ENCODE data around the gene BLOC1S4. TPM values are rescaled to one million over a fixed set of nuclear protein-coding genes. Genes with fewer than 3 reads are reported as not detected.
A peak's percentile ranks its signal among the peaks of the same experiment; 100 is the strongest.

The BLOC1S4 gene
- polyA plus RNA-seq, 1 of the 3 experiments (the other 2 are of a cell fraction) = 22.1 TPM

GRCh38 chr4:6687947-6688878, 27.8 kb upstream of the BLOC1S4 start:
- H3K27ac ChIP-seq (ENCODE audit: low read depth in 2 of 2, low read length in 1 of 2) = peak overlapping the region in 1 of 2 experiments; percentile 85; a peak in 2 of 4 replicates
- H4K20me1 ChIP-seq (ENCODE audit: insufficient read depth) = no peaks in the 10 kb centered on the region
- DNase-seq = no peak
- peaks cover 0 to 20% of the 10 kb centered on the region in 2 experiments; a peak in 3 of 4 replicates for H3K4me1 ChIP-seq (ENCODE audit: control insufficient read depth in 1 of 2, insufficient read depth in 2 of 2, low read depth in 1 of 2, low read length in 1 of 2)
- H3K36me3 ChIP-seq (replicated peaks in 1 of 2; ENCODE audit: control insufficient read depth in 1 of 2, insufficient read depth in 2 of 2, low read length in 1 of 2) = no peaks in the 10 kb centered on the region
- POLR2A ChIA-PET = interaction anchor here (0.5 kb wide), 1 partner anchor 23 kb away, joined by 3 read pairs; no protein-coding TSS in a partner anchor
- TF ChIP-seq USF1 (IDR thresholded peaks at IDR 0.05; ENCODE audit: borderline replicate concordance, low read depth) (no peak), GABPA (IDR thresholded peaks at IDR 0.05; ENCODE audit: low read depth) (no peak), TEAD4 (IDR thresholded peaks at IDR 0.05; ENCODE audit: borderline replicate concordance, insufficient read depth) (no peak), FOXJ3 (CRISPR knock-in tag; IDR thresholded peaks at IDR 0.05) (no peak), GATA2 (CRISPR knock-in tag; IDR thresholded peaks at IDR 0.05) (no peak), NRF1 (IDR thresholded peaks at IDR 0.05; ENCODE audit: low read depth, low read length) (no peak), RCOR1 (IDR thresholded peaks at IDR 0.05; ENCODE audit: low read length) (no peak), FOSL2 (IDR thresholded peaks at IDR 0.05; ENCODE audit: borderline replicate concordance, low read depth) (no peak), SMC3 (IDR thresholded peaks at IDR 0.05; ENCODE audit: low read depth, low read length) (no peak), ZBTB33 (IDR thresholded peaks at IDR 0.05; ENCODE audit: borderline replicate concordance, low read depth) (no peak), RAD21 (IDR thresholded peaks at IDR 0.05; ENCODE audit: low read length) (no peak), POLR2AphosphoS5 (IDR thresholded peaks at IDR 0.05; ENCODE audit: low read depth, low read length) (no peak), EP300 (IDR thresholded peaks at IDR 0.05; ENCODE audit: borderline replicate concordance in 1 of 2, low read depth in 1 of 2, low read length in 1 of 2) (no peak), NFIC (IDR thresholded peaks at IDR 0.05; ENCODE audit: borderline replicate concordance) (no peak)
- WGBS (ENCODE audit: low lambda C conversion rate) = 92% methylated on average over 23 of the region's 24 CpGs
- H3K9ac ChIP-seq = peak overlapping the region; percentile 55; the same call in 1 of the 2 replicates
- H3F3A ChIP-seq (replicated peaks; ENCODE audit: insufficient read depth) = peaks cover 6% of the 10 kb centered on the region
- H3K9me3 ChIP-seq = no peaks in the 10 kb centered on the region
- no peaks in the 10 kb centered on the region for H3K27me3 ChIP-seq (ENCODE audit: insufficient read depth)
- peak overlapping the region; percentile 93; the same call in 1 of the 2 replicates for H2AFZ ChIP-seq (ENCODE audit: low read depth)
- no peaks in the 10 kb centered on the region for H3K79me2 ChIP-seq (ENCODE audit: insufficient read depth)
- no peaks in the 10 kb centered on the region for H3K9me2 ChIP-seq
- peak overlapping the region; percentile 55; the same call in 1 of the 2 replicates for H3K4me2 ChIP-seq
- CTCF ChIA-PET = interaction anchor here (0.6 to 1.2 kb wide), 3 partner anchors 13 to 213 kb away, joined by 3 to 4 read pairs (median 3); no protein-coding TSS in a partner anchor
- no peak overlapping the region for H3K4me3 ChIP-seq (ENCODE audit: low read depth in 2 of 2, low read length in 1 of 2)
